Keratinocyte (primary cell): Measurements from ENCODE around the gene LRP10.
"Not testable (repeated sequence)": the region's sequence is repeated elsewhere in the genome, so short reads cannot be mapped to it uniquely, and the experiment has no call there.

Source experiments
- EZH2 ChIP-seq: IDR thresholded peaks from one replicate; pipeline ENCODE4 v1.6.1; 2012; ENCODE audit warnings: inconsistent platforms, mild to moderate bottlenecking, low read length, moderate library complexity
- TF ChIP-seq, protein P1 (sequence below), 3 experiments: IDR thresholded peaks in 1 of 3; conservative IDR thresholded peaks in 1 of 3; optimal IDR thresholded peaks in 1 of 3; 2 replicates in 2 of 3; 3 replicates in 1 of 3; pipeline versions ENCODE3 to v1.5.1; 2011; ENCODE audit warnings: low read length in 3 of 3, mild to moderate bottlenecking in 3 of 3, moderate library complexity in 2 of 3, control low read depth in 1 of 3, inconsistent platforms in 1 of 3; ENCODE audit not compliant: insufficient read depth in 2 of 3; ENCODE audit errors: extremely low read depth in 1 of 3

DNA sequence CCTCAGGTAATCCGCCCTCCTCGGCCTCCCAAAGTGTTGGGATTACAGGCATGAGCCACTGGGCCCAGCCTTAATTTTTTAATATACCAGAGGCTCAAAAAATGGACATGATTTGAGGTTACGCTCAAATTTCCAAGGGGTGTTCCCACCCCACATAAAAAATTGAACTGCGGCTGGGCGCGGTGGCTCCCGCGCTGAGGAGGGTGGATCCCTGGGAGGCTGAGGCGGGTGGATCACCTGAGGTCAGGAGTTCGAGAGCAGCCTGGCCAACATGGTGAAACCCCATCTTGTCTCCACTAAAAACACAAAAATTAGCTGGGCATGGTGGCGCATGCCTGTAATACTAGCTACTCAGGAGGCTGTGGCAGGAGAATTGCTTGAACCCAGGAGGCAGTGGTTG is 17.2 kb upstream of the LRP10 start:
- TF ChIP-seq, protein P1, sequence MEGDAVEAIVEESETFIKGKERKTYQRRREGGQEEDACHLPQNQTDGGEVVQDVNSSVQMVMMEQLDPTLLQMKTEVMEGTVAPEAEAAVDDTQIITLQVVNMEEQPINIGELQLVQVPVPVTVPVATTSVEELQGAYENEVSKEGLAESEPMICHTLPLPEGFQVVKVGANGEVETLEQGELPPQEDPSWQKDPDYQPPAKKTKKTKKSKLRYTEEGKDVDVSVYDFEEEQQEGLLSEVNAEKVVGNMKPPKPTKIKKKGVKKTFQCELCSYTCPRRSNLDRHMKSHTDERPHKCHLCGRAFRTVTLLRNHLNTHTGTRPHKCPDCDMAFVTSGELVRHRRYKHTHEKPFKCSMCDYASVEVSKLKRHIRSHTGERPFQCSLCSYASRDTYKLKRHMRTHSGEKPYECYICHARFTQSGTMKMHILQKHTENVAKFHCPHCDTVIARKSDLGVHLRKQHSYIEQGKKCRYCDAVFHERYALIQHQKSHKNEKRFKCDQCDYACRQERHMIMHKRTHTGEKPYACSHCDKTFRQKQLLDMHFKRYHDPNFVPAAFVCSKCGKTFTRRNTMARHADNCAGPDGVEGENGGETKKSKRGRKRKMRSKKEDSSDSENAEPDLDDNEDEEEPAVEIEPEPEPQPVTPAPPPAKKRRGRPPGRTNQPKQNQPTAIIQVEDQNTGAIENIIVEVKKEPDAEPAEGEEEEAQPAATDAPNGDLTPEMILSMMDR (optimal IDR thresholded peaks at IDR 0.05 in 1 of 3, IDR thresholded peaks at IDR 0.05 in 1 of 3, conservative IDR thresholded peaks at IDR 0.05 in 1 of 3; ENCODE audit: extremely low read depth in 1 of 3, insufficient read depth in 2 of 3, low read length in 3 of 3), result not testable (repeated sequence)
- TF ChIP-seq EZH2, result not testable (repeated sequence)
